ENCODE data around the gene RPL18A.
A peak's percentile ranks its signal among the peaks of the same experiment; 100 is the strongest.

The RPL18A gene

GRCh38 chr19:17862711-17863519, 3.2 kb downstream of the RPL18A start:
- TF ChIP-seq EZH2 (IDR thresholded peaks at IDR 0.05; ENCODE audit: borderline replicate concordance, low read depth, low read length, severe bottlenecking) = no peak
- no peak for TF ChIP-seq CTCF (IDR thresholded peaks at IDR 0.05; ENCODE audit: borderline replicate concordance, extremely low read depth, low read length, poor library complexity, severe bottlenecking)
- no peaks in the 10 kb centered on the region for H3K9me3 ChIP-seq (ENCODE audit: insufficient read depth, low read length, severe bottlenecking)
- peaks cover 52% of the 10 kb centered on the region for H4K20me1 ChIP-seq (ENCODE audit: insufficient read depth, low read length)
- H3K36me3 ChIP-seq (ENCODE audit: insufficient read depth, low read length) = peaks cover 48% of the 10 kb centered on the region
- H3K27me3 ChIP-seq (ENCODE audit: insufficient read depth, low read length, poor library complexity) = no peaks in the 10 kb centered on the region
- H3K9ac ChIP-seq (ENCODE audit: low read depth, low read length) = no peak overlapping the region
- H3K4me3 ChIP-seq (ENCODE audit: low read depth in 1 of 2, low read length in 2 of 2) = no peak overlapping the region
- H2AFZ ChIP-seq (ENCODE audit: low read depth, low read length) = no peak overlapping the region
- DNase-seq = no peak
- H3K27ac ChIP-seq (ENCODE audit: low read length) = no peak overlapping the region
- H3K4me2 ChIP-seq (ENCODE audit: insufficient read depth, low read length) = 0 out of 2 replicates have a peak overlapping the region, but pooled peaks have one; percentile 89
- no peak for ATAC-seq (ENCODE audit: insufficient read depth, low read depth)
- peaks cover 33% of the 10 kb centered on the region for H3K79me2 ChIP-seq (ENCODE audit: insufficient read depth, low read length)
- H3K4me1 ChIP-seq (ENCODE audit: insufficient read depth, low read length) = peaks cover 23% of the 10 kb centered on the region

- TF ChIP-seq CTCF (IDR thresholded peaks at IDR 0.05; ENCODE audit: borderline replicate concordance, extremely low read depth, low read length, poor library complexity, severe bottlenecking) (no peak), EZH2 (IDR thresholded peaks at IDR 0.05; ENCODE audit: borderline replicate concordance, low read depth, low read length, severe bottlenecking) (no peak)
- no peak overlapping the region for H3K9ac ChIP-seq (ENCODE audit: low read depth, low read length)
- no peaks in the 10 kb centered on the region for H3K27me3 ChIP-seq (ENCODE audit: insufficient read depth, low read length, poor library complexity)
- no peak overlapping the region for H3K27ac ChIP-seq (ENCODE audit: low read length)
- H3K36me3 ChIP-seq (ENCODE audit: insufficient read depth, low read length) = peaks cover 48% of the 10 kb centered on the region
- H3K4me3 ChIP-seq (ENCODE audit: low read depth in 1 of 2, low read length in 2 of 2) = no peak overlapping the region
- H3K4me1 ChIP-seq (ENCODE audit: insufficient read depth, low read length) = peaks cover 23% of the 10 kb centered on the region
- H3K79me2 ChIP-seq (ENCODE audit: insufficient read depth, low read length) = peaks cover 33% of the 10 kb centered on the region
- no peaks in the 10 kb centered on the region for H3K9me3 ChIP-seq (ENCODE audit: insufficient read depth, low read length, severe bottlenecking)
- H4K20me1 ChIP-seq (ENCODE audit: insufficient read depth, low read length) = peaks cover 52% of the 10 kb centered on the region
- DNase-seq = no peak
- H3K4me2 ChIP-seq (ENCODE audit: insufficient read depth, low read length) = no peak overlapping the region
- no peak for ATAC-seq (ENCODE audit: insufficient read depth, low read depth)
- H2AFZ ChIP-seq (ENCODE audit: low read depth, low read length) = no peak overlapping the region
These were observed 3.9 kb downstream of the RPL18A start for GRCh38 chr19:17863520-17864182.

GRCh38 chr19:17865364-17866311, 5.9 kb downstream of the RPL18A start:
- H3K4me2 ChIP-seq (ENCODE audit: insufficient read depth, low read length) = no peak overlapping the region
- H3K4me3 ChIP-seq (ENCODE audit: low read depth in 1 of 2, low read length in 2 of 2) = no peak overlapping the region
- no peak overlapping the region for H3K9ac ChIP-seq (ENCODE audit: low read depth, low read length)
- TF ChIP-seq CTCF (IDR thresholded peaks at IDR 0.05; ENCODE audit: borderline replicate concordance, extremely low read depth, low read length, poor library complexity, severe bottlenecking) (no peak), EZH2 (IDR thresholded peaks at IDR 0.05; ENCODE audit: borderline replicate concordance, low read depth, low read length, severe bottlenecking) (no peak)
- no peaks in the 10 kb centered on the region for H3K9me3 ChIP-seq (ENCODE audit: insufficient read depth, low read length, severe bottlenecking)
- DNase-seq (no peak), ATAC-seq (ENCODE audit: insufficient read depth, low read depth) (peak; percentile 30)
- H3K4me1 ChIP-seq (ENCODE audit: insufficient read depth, low read length) = peaks cover 16% of the 10 kb centered on the region
- H3K27ac ChIP-seq (ENCODE audit: low read length) = no peak overlapping the region
- H3K36me3 ChIP-seq (ENCODE audit: insufficient read depth, low read length) = peaks cover 41% of the 10 kb centered on the region
- peaks cover 21% of the 10 kb centered on the region for H3K79me2 ChIP-seq (ENCODE audit: insufficient read depth, low read length)
- peaks cover 44% of the 10 kb centered on the region for H4K20me1 ChIP-seq (ENCODE audit: insufficient read depth, low read length)
- H3K27me3 ChIP-seq (ENCODE audit: insufficient read depth, low read length, poor library complexity) = no peaks in the 10 kb centered on the region
- no peak overlapping the region for H2AFZ ChIP-seq (ENCODE audit: low read depth, low read length)

Data from DND-41 (cell line).